SK-N-SH treated with all-trans-retinoic acid at 6 μM for 48 hours (cell line): Measurements from ENCODE around the gene CTNS.

Experiments
- ATAC-seq: fragments of 200-7000 bp; cut with Tn5 transposase; 3 replicates; pipeline ENCODE4 v1.9.1; 2020; ENCODE audit warnings: mild to moderate bottlenecking, moderate library complexity
- ARNTL ChIP-seq: fragments of 450-650 bp; formaldehyde crosslinking; IDR thresholded peaks from 2 replicates; pipeline ENCODE4 v1.5.0; 2020; ENCODE audit warnings: low read depth, mild to moderate bottlenecking, moderate library complexity, borderline replicate concordance
- BACH2 ChIP-seq: fragments of 250-450 bp; sonication (Bioruptor Pico); IDR thresholded peaks from 2 replicates; pipeline ENCODE4 v1.9.0; 2021; ENCODE audit warnings: mild to moderate bottlenecking, borderline replicate concordance
- CSDC2 ChIP-seq: fragments of 250-450 bp; sonication (Bioruptor Pico); IDR thresholded peaks from 2 replicates; pipeline ENCODE4 v1.5.0; 2020; ENCODE audit warnings: mild to moderate bottlenecking, moderate library complexity
- CSRNP3 ChIP-seq: fragments of 250-450 bp; sonication (Bioruptor Pico); IDR thresholded peaks from 2 replicates; pipeline ENCODE4 v1.5.1; 2021; ENCODE audit warnings: mild to moderate bottlenecking, moderate library complexity
- ESRRG ChIP-seq: fragments of 250-450 bp; sonication (Bioruptor Pico); IDR thresholded peaks from 2 replicates; pipeline ENCODE4 v1.6.1; 2021; ENCODE audit warnings: mild to moderate bottlenecking
- GLIS3 ChIP-seq: fragments of 250-450 bp; sonication (Bioruptor Pico); IDR thresholded peaks from 2 replicates; pipeline ENCODE4 v1.5.0; 2020; ENCODE audit warnings: mild to moderate bottlenecking, moderate library complexity
- ISL1 ChIP-seq: fragments of 250-450 bp; sonication (Bioruptor Pico); IDR thresholded peaks from 2 replicates; pipeline ENCODE4 v2.1.2; 2022; ENCODE audit warnings: mild to moderate bottlenecking, moderate library complexity
- OSR1 ChIP-seq: fragments of 250-450 bp; sonication (Bioruptor Pico); IDR thresholded peaks from 2 replicates; pipeline ENCODE4 v1.8.0; 2022; ENCODE audit warnings: moderate library complexity, mild to moderate bottlenecking, inconsistent platforms
- PPARA ChIP-seq: fragments of 250-450 bp; sonication (Bioruptor Pico); IDR thresholded peaks from 2 replicates; pipeline ENCODE4 v1.5.0; 2020; ENCODE audit warnings: mild to moderate bottlenecking, borderline replicate concordance
- RARB ChIP-seq: fragments of 250-450 bp; sonication (Bioruptor Pico); IDR thresholded peaks from 2 replicates; pipeline ENCODE4 v1.8.0; 2021; ENCODE audit warnings: mild to moderate bottlenecking, moderate library complexity
- TCF4 ChIP-seq: fragments of 250-450 bp; sonication (Bioruptor Pico); IDR thresholded peaks from 2 replicates; pipeline ENCODE4 v1.8.0; 2021; ENCODE audit warnings: mild to moderate bottlenecking, moderate library complexity, borderline replicate concordance
- TSHZ2 ChIP-seq: fragments of 250-450 bp; sonication (Bioruptor Pico); IDR thresholded peaks from 2 replicates; pipeline ENCODE4 v1.5.0; 2020; ENCODE audit warnings: mild to moderate bottlenecking, moderate library complexity
- ZC3H10 ChIP-seq: fragments of 250-450 bp; sonication (Bioruptor Pico); IDR thresholded peaks from 2 replicates; pipeline ENCODE4 v1.5.1; 2021; ENCODE audit warnings: mild to moderate bottlenecking, moderate library complexity
- ZFP3 ChIP-seq: fragments of 250-450 bp; sonication (Bioruptor Pico); IDR thresholded peaks from 2 replicates; pipeline ENCODE4 v1.5.0; 2020; ENCODE audit warnings: mild to moderate bottlenecking, moderate library complexity
- ZFP30 ChIP-seq: fragments of 450-650 bp; formaldehyde crosslinking; IDR thresholded peaks from 2 replicates; pipeline ENCODE4 v1.5.0; 2022; ENCODE audit warnings: mild to moderate bottlenecking, moderate library complexity
- ZNF70 ChIP-seq: fragments of 450-650 bp; formaldehyde crosslinking; IDR thresholded peaks from 2 replicates; pipeline ENCODE4 v1.5.0; 2020; ENCODE audit warnings: mild to moderate bottlenecking, moderate library complexity
- ZNF8 ChIP-seq: fragments of 450-650 bp; formaldehyde crosslinking; IDR thresholded peaks from 2 replicates; pipeline ENCODE4 v1.5.0; 2020; ENCODE audit warnings: mild to moderate bottlenecking, moderate library complexity
- TF ChIP-seq, protein P1 (sequence below): fragments of 250-450 bp; sonication (Bioruptor Pico); IDR thresholded peaks from 2 replicates; pipeline ENCODE4 v1.8.0; 2021; ENCODE audit warnings: low read depth, mild to moderate bottlenecking, moderate library complexity, borderline replicate concordance
- TF ChIP-seq, protein P2 (sequence below): fragments of 250-450 bp; sonication (Bioruptor Pico); IDR thresholded peaks from 2 replicates; pipeline ENCODE4 v1.5.1; 2020; ENCODE audit warnings: low read depth, mild to moderate bottlenecking, moderate library complexity

The CTNS gene

DNA sequence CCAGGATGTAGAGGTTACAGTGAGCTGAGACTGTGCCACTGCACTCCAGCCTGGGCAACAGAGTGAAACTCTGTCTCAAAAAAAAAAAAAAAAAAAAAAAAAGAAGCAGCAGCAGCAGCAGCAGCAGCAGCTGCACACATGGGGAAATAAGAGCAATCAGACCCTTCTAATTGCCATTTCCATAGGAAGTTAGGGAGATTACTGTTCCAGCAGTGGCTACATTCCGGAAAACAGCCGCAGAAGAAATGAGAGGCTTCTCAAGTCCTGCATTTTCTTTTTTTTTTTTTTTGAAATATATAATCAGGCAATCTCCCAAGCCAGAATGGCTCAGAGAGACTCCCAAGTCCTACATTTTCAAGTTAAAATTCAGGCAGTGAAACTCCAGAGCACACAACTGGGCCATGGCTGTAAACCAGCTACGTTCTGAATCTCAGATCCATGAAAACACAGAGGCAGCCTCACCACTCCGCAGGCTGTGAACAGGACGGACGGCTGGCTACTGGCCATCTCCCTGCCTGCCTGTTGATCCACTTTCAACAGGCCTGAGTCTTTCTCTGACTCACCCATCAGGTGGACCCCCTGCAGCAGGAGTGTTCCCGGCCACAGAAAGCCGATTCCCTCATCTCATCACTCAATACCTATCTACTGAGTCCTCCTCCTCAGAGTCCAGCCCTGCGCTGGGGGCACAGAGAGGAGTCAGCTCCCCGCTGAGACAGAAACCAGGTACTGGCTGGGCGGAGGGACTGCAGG, 42.3 kb upstream of the CTNS start:
- peak; percentile 80 for ATAC-seq
- TF ChIP-seq TSHZ2 (CRISPR knock-in tag) (no peak), PPARA (CRISPR knock-in tag) (no peak), TCF4 (no peak), ZC3H10 (CRISPR knock-in tag) (no peak), ZFP3 (CRISPR knock-in tag) (no peak), ZNF70 (CRISPR knock-in tag) (no peak), CSRNP3 (no peak), ARNTL (CRISPR knock-in tag) (no peak)

- ATAC-seq = no peak
- TF ChIP-seq ISL1 (CRISPR knock-in tag) (no peak), ZNF70 (CRISPR knock-in tag) (no peak)
- TF ChIP-seq, protein P1, sequence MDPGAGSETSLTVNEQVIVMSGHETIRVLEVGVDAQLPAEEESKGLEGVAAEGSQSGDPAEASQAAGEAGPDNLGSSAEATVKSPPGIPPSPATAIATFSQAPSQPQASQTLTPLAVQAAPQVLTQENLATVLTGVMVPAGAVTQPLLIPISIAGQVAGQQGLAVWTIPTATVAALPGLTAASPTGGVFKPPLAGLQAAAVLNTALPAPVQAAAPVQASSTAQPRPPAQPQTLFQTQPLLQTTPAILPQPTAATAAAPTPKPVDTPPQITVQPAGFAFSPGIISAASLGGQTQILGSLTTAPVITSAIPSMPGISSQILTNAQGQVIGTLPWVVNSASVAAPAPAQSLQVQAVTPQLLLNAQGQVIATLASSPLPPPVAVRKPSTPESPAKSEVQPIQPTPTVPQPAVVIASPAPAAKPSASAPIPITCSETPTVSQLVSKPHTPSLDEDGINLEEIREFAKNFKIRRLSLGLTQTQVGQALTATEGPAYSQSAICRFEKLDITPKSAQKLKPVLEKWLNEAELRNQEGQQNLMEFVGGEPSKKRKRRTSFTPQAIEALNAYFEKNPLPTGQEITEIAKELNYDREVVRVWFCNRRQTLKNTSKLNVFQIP (CRISPR knock-in tag) = no peak
These were observed 41.6 kb upstream of the CTNS start for GRCh38 chr17:3594976-3595375.

DNA sequence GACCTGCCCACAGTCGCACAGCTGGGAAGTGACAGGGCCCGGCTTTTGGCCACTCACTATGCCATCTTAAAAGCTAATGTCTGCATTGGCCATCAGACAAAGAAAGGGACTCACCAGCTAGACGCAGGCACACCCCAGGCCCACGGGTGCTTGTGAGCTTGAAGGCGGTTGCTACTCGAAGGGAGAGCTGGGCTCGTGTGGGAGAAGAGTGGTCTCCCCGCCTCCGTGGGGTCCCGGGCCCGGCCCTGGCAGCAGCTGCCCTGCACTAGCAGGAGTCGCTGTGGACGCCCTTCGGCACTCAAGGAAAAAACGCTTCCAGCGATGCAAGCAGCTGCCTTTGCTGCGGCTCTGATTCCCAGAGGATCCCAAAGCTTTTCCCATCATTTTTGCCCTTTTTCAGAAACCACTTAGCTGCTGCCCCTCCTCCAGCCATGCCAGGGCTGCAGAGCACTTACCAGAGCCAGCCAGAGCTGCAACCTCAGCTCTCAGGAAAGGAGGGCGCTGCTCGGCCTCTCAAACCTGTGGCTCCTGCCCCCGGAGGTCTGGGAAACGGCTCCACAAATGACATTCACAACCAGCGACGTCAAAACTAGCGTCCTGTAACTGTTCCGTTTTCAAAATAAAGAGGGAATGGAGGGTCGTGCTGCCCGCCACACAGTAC, 39.6 kb upstream of the CTNS start:
- TF ChIP-seq RARB (CRISPR knock-in tag) = no peak
- ATAC-seq = no peak

DNA sequence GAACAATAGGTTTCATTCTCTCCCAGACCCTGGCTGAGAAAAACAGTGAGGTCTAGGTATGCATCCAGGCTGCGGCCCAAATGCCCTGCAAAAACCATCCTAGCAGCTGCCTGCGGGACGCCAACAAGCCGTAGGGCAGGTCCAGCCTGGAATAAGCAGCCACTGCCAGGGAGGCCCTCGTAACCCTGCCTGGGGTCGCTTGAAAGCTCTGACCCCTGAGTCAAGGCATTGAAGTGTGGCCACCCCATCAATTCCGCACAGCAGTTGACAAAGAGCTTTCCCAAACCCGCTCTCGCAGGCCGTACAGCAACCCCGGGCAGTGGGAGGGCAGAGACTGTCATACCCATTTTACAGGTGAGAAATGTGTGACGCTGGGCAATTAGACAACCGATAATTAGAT, 38.5 kb upstream of the CTNS start:
- no peak for ATAC-seq
- TF ChIP-seq ESRRG (CRISPR knock-in tag) (no peak), RARB (CRISPR knock-in tag) (no peak), TSHZ2 (CRISPR knock-in tag) (no peak), BACH2 (no peak), ISL1 (CRISPR knock-in tag) (no peak), ZFP30 (CRISPR knock-in tag) (no peak), GLIS3 (CRISPR knock-in tag) (no peak), ZNF70 (CRISPR knock-in tag) (no peak), CSDC2 (no peak), TCF4 (no peak), ZNF8 (no peak), OSR1 (CRISPR knock-in tag) (no peak)
- TF ChIP-seq, protein P2, sequence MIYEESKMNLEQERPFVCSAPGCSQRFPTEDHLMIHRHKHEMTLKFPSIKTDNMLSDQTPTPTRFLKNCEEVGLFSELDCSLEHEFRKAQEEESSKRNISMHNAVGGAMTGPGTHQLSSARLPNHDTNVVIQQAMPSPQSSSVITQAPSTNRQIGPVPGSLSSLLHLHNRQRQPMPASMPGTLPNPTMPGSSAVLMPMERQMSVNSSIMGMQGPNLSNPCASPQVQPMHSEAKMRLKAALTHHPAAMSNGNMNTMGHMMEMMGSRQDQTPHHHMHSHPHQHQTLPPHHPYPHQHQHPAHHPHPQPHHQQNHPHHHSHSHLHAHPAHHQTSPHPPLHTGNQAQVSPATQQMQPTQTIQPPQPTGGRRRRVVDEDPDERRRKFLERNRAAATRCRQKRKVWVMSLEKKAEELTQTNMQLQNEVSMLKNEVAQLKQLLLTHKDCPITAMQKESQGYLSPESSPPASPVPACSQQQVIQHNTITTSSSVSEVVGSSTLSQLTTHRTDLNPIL = no peak
- TF ChIP-seq, protein P1 (CRISPR knock-in tag) = no peak
